Hematopoietic multipotent progenitor cell treated with erythropoietin and hydrocortisone succinate and interleukin-3 and kit ligand, for 6 days (in vitro differentiated cells): ENCODE measurements around the gene HSPA8.
A peak's percentile ranks its signal among the peaks of the same experiment; 100 is the strongest.
"Not testable (repeated sequence)": the region's sequence is repeated elsewhere in the genome, so short reads cannot be mapped to it uniquely, and the experiment has no call there.

ENCODE experiments used
- DNase-seq: peaks from one replicate; pipeline ENCODE4 v3.0.0-alpha.2; 2015

HSPA8 gene

GRCh38 chr11:123061403-123062157, at the start of gene HSPA8:
Gene HSPA8, minus strand, starts transcription at chr11:123062136. Its CDS starts 812 bp downstream, at chr11:123061324.
- DNase-seq: peak; percentile 88

GRCh38 chr11:123111465-123111864, 49.5 kb upstream of the HSPA8 start:
- peak; percentile 77 for DNase-seq

- DNase-seq: no peak
These were observed 48.5 kb upstream of the HSPA8 start for GRCh38 chr11:123110397-123110796.

GRCh38 chr11:123107945-123108495, 46.1 kb upstream of the HSPA8 start:
- no peak for DNase-seq

GRCh38 chr11:123104697-123105096, 42.8 kb upstream of the HSPA8 start:
- DNase-seq: no peak

- peak; percentile 73 for DNase-seq
These were observed 41.5 kb upstream of the HSPA8 start for GRCh38 chr11:123103326-123103980.

- DNase-seq: no peak
These were observed 38.6 kb upstream of the HSPA8 start for GRCh38 chr11:123100379-123101085.

- DNase-seq: no peak
These were observed 37.1 kb upstream of the HSPA8 start for GRCh38 chr11:123098990-123099389.

GRCh38 chr11:123093739-123094138, 31.8 kb upstream of the HSPA8 start:
- no peak for DNase-seq

GRCh38 chr11:123091506-123091905, 29.6 kb upstream of the HSPA8 start:
- no peak for DNase-seq

GRCh38 chr11:123090168-123090567, 28.2 kb upstream of the HSPA8 start:
- not testable (repeated sequence) for DNase-seq

- DNase-seq: not testable (repeated sequence)
These were observed 27.0 kb upstream of the HSPA8 start for GRCh38 chr11:123088896-123089295.

- not testable (repeated sequence) for DNase-seq
These were observed 25.7 kb upstream of the HSPA8 start for GRCh38 chr11:123087657-123088056.

- no peak for DNase-seq
These were observed 24.4 kb upstream of the HSPA8 start for GRCh38 chr11:123086305-123086704.

- peak; percentile 16 for DNase-seq
These were observed 23.6 kb upstream of the HSPA8 start for GRCh38 chr11:123085497-123085896.

GRCh38 chr11:123084454-123084853, 22.5 kb upstream of the HSPA8 start:
- DNase-seq: no peak

GRCh38 chr11:123083623-123084029, 21.7 kb upstream of the HSPA8 start:
- peak; percentile 52 for DNase-seq

- DNase-seq: no peak
These were observed 21.0 kb upstream of the HSPA8 start for GRCh38 chr11:123082977-123083376.

- no peak for DNase-seq
These were observed 18.1 kb upstream of the HSPA8 start for GRCh38 chr11:123080015-123080414.

GRCh38 chr11:123076484-123076883, 14.5 kb upstream of the HSPA8 start:
- no peak for DNase-seq

- no peak for DNase-seq
These were observed 11.6 kb upstream of the HSPA8 start for GRCh38 chr11:123073343-123074057.

- DNase-seq: no peak
These were observed 10.8 kb upstream of the HSPA8 start for GRCh38 chr11:123072762-123073161.

- DNase-seq: no peak
These were observed 10.4 kb upstream of the HSPA8 start for GRCh38 chr11:123072332-123072761.
